GM19438 (cell line): ENCODE data around the gene CASS4.

Experiments
- ATAC-seq: cut with Tn5 transposase; IDR thresholded peaks from one replicate; pipeline ENCODE4 v1.9.1; 2021; ENCODE audit warnings: low read depth; ENCODE audit not compliant: unreplicated experiment

The CASS4 gene

GRCh38 chr20:56488566-56488965 is 76.5 kb downstream of the CASS4 start:
- ATAC-seq = no peak

GRCh38 chr20:56501116-56501515 is 89.1 kb downstream of the CASS4 start:
- ATAC-seq = no peak

GRCh38 chr20:56503916-56504315 is 91.9 kb downstream of the CASS4 start:
- no peak for ATAC-seq

GRCh38 chr20:56504373-56505005 is 92.4 kb downstream of the CASS4 start:
- ATAC-seq = no peak

- no peak for ATAC-seq
Measured at GRCh38 chr20:56506103-56506502, 94.0 kb downstream of the CASS4 start.
